HepG2 (cell line): Measurements from ENCODE around the gene AHSG. TPM values are rescaled to one million over a fixed set of nuclear protein-coding genes. Genes with fewer than 3 reads are reported as not detected.
A peak's percentile ranks its signal among the peaks of the same experiment; 100 is the strongest.

ENCODE experiments used
- ATAC-seq: fragments of 200-7000 bp; cut with Tn5 transposase; 3 replicates; pipeline ENCODE4 v1.9.1; 2020; ENCODE audit warnings: mild to moderate bottlenecking, moderate library complexity
- BruUV-seq: library from RNA; stranded (reverse); fragments of 400-500 nt; replicated peaks from 2 replicates; lab custom pipeline; 2021; lab: Mats Ljungman, UMichigan
- CTCF ChIA-PET: fragments of 300-600 bp; formaldehyde crosslinking; extraction: SDS; loops from one replicate; lab custom pipeline; 2021; ENCODE audit warnings: low total read pairs, inconsistent platforms, low intra/inter-chr PET ratio; lab: Yijun Ruan, JAX
- POLR2A ChIA-PET: fragments of 350-600 bp; sonication (Branson Sonifier 250); formaldehyde crosslinking; loops from one replicate; lab custom pipeline; 2020; ENCODE audit warnings: antibody characterized with exemption, inconsistent platforms; lab: Yijun Ruan, JAX
- DNase-seq: peaks from one replicate; pipeline ENCODE4 v3.0.0-alpha.2; 2015; ENCODE audit warnings: low spot score
- FAIRE-seq: peaks from 3 replicates; lab custom pipeline; 2011; peaks lifted over from hg19 to GRCh38; lab: Jason Lieb, UNC
- H2AFZ ChIP-seq: one replicate; pipeline ENCODE4 v1.6.1; 2011; ENCODE audit warnings: low read length, inconsistent platforms
- H3K27ac ChIP-seq: fragments of 300-600 bp; 3 replicates; pipeline ENCODE4 v1.8.0; 2011; ENCODE audit warnings: mixed run types, mild to moderate bottlenecking, mixed read lengths, low read length, inconsistent platforms; ENCODE audit not compliant: insufficient read depth; ENCODE audit errors: extremely low read length
- H3K27me3 ChIP-seq, 2 experiments: fragments of 200-600 bp in 1 of 2; 2 replicates in 1 of 2; 3 replicates in 1 of 2; pipeline versions ENCODE4 v1.6.0 to v1.8.0; 2011; ENCODE audit warnings: low read length in 2 of 2, mild to moderate bottlenecking in 2 of 2, moderate library complexity in 2 of 2, inconsistent platforms in 1 of 2; ENCODE audit not compliant: insufficient read depth in 2 of 2, control insufficient read depth in 1 of 2
- H3K36me3 ChIP-seq, 2 experiments: fragments of 200-600 bp in 1 of 2; replicated peaks in 1 of 2; 2 replicates in 1 of 2; 3 replicates in 1 of 2; pipeline versions ENCODE4 v1.5.1 to v1.8.0; 2011; ENCODE audit warnings: low read length in 2 of 2, inconsistent platforms in 1 of 2; ENCODE audit not compliant: insufficient read depth in 2 of 2, control insufficient read depth in 1 of 2
- H3K4me1 ChIP-seq: 2 replicates; pipeline ENCODE4 v1.5.1; 2012; ENCODE audit warnings: low read length, inconsistent platforms; ENCODE audit not compliant: insufficient read depth
- H3K4me2 ChIP-seq: 2 replicates; pipeline ENCODE4 v1.6.0; 2011; ENCODE audit warnings: low read depth, low read length, inconsistent platforms
- H3K4me3 ChIP-seq, 3 experiments: fragments of 200-600 bp in 1 of 3; sonication (generic), shearing (Covaris generic) in 1 of 3; replicated peaks in 1 of 3; 2 replicates each; pipeline ENCODE4 v1.5.1; 2011 to 2016; ENCODE audit warnings: low read length in 3 of 3, inconsistent platforms in 2 of 3, low read depth in 2 of 3, mild to moderate bottlenecking in 2 of 3, control low read depth in 1 of 3, mixed read lengths in 1 of 3; ENCODE audit not compliant: insufficient read depth in 1 of 3
- H3K79me2 ChIP-seq: one replicate; pipeline ENCODE4 v1.6.1; 2011; ENCODE audit warnings: low read length, inconsistent platforms; ENCODE audit not compliant: insufficient read depth
- H3K9ac ChIP-seq: 2 replicates; pipeline ENCODE4 v1.6.0; 2011; ENCODE audit warnings: mild to moderate bottlenecking, low read depth, low read length, inconsistent platforms; ENCODE audit not compliant: insufficient read depth
- H3K9me3 ChIP-seq: 2 replicates; pipeline ENCODE4 v1.5.1; 2012; ENCODE audit warnings: mild to moderate bottlenecking, low read length
- H4K20me1 ChIP-seq: 2 replicates; pipeline ENCODE4 v1.6.0; 2011; ENCODE audit warnings: inconsistent platforms, mild to moderate bottlenecking, low read length, moderate library complexity; ENCODE audit not compliant: insufficient read depth
- CEBPB ChIP-seq: IDR thresholded peaks from 2 replicates; pipeline ENCODE4 v1.6.1; 2011; ENCODE audit warnings: low read depth, low read length, improper control_type of control experiment, borderline replicate concordance
- CEBPG ChIP-seq: IDR thresholded peaks from 2 replicates; pipeline ENCODE4 v1.6.1; 2016
- FOSL2 ChIP-seq: sonication (generic); formaldehyde crosslinking; IDR thresholded peaks from 2 replicates; pipeline ENCODE4 v1.4.0; 2020; ENCODE audit warnings: missing genetic modification reagents
- FOXO1 ChIP-seq: sonication (generic); formaldehyde crosslinking; IDR thresholded peaks from 2 replicates; pipeline ENCODE4 v1.4.0; 2020; ENCODE audit warnings: missing genetic modification reagents
- MAFK ChIP-seq, 2 experiments: IDR thresholded peaks in 1 of 2; conservative IDR thresholded peaks in 1 of 2; 2 replicates each; pipeline ENCODE4 v1.6.1; 2011; ENCODE audit warnings: improper control_type of control experiment in 2 of 2, low read length in 2 of 2
- MBD4 ChIP-seq: IDR thresholded peaks from 2 replicates; pipeline ENCODE4 v1.6.1; 2012; ENCODE audit warnings: low read length, inconsistent platforms, borderline replicate concordance
- NFE2L2 ChIP-seq: fragments of 150-350 bp; IDR thresholded peaks from 2 replicates; pipeline ENCODE4 v1.6.1; 2014; ENCODE audit warnings: low read length
- SCMH1 ChIP-seq: sonication (generic); formaldehyde crosslinking; IDR thresholded peaks from 2 replicates; pipeline ENCODE4 v1.9.0; 2021; ENCODE audit warnings: missing genetic modification reagents, mild to moderate bottlenecking, borderline replicate concordance
- SMAD9 ChIP-seq: sonication (generic); formaldehyde crosslinking; IDR thresholded peaks from 2 replicates; pipeline ENCODE4 v1.5.1; 2020; ENCODE audit warnings: mild to moderate bottlenecking, missing genetic modification reagents
- TMF1 ChIP-seq: sonication (generic); formaldehyde crosslinking; IDR thresholded peaks from 2 replicates; pipeline ENCODE4 v1.8.1; 2022; ENCODE audit warnings: low read depth, missing genetic modification reagents
- ZBTB21 ChIP-seq: sonication (generic); formaldehyde crosslinking; IDR thresholded peaks from 2 replicates; pipeline ENCODE4 v1.4.0; 2020; ENCODE audit warnings: missing genetic modification reagents
- ZKSCAN5 ChIP-seq: sonication (generic); formaldehyde crosslinking; IDR thresholded peaks from 2 replicates; pipeline ENCODE4 v1.5.1; 2020; ENCODE audit warnings: mild to moderate bottlenecking, missing genetic modification reagents
- ZNF121 ChIP-seq: sonication (generic); formaldehyde crosslinking; IDR thresholded peaks from 2 replicates; pipeline ENCODE4 v1.5.0; 2020; ENCODE audit warnings: mild to moderate bottlenecking, missing genetic modification reagents
- ZNF605 ChIP-seq: sonication (generic); formaldehyde crosslinking; IDR thresholded peaks from 2 replicates; pipeline ENCODE4 v1.8.0; 2022; ENCODE audit warnings: mild to moderate bottlenecking, missing genetic modification reagents
- ZNF703 ChIP-seq: sonication (generic); formaldehyde crosslinking; IDR thresholded peaks from 2 replicates; pipeline ENCODE4 v1.5.1; 2020; ENCODE audit warnings: missing genetic modification reagents, mild to moderate bottlenecking, moderate library complexity, borderline replicate concordance
- WGBS: methylation state at CpG from one replicate; pipeline ENCODE4 v1.1.6; 2017; ENCODE audit warnings: low lambda C conversion rate; 5-methylcytosine and 5-hydroxymethylcytosine counted together
- in situ Hi-C: cut with HindIII; loops from 2 replicates; pipeline ENCODE4 v1.10.0; 2017; ENCODE audit warnings: low pct_unique_long_range_greater_than_20kb; ENCODE audit not compliant: extremely low pct_ligation_motif_present
- intact Hi-C: fragments of 100-400 bp; cut with micrococcal nuclease; formaldehyde crosslinking; loops from one replicate; pipeline ENCODE4 v1.10.0; 2022; ENCODE audit not compliant: unreplicated experiment
- polyA plus RNA-seq, 8 experiments: library from polyadenylated mRNA; depleted of rRNA in 3 of 8; stranded (reverse) in 7 of 8; unstranded in 1 of 8; fragments of >200 nt; fragmentation: Illumina TruSeq in 4 of 8; extraction: Trizol in 4 of 8; gene quantifications; 2 replicates each; pipeline versions ENCODE4 v1.2.1 to v1.2.3, GENCODE V29; 2011 to 2016; ENCODE audit warnings: low read depth in 4 of 8, missing spikeins in 1 of 8, mixed read lengths in 1 of 8; ENCODE audit not compliant: insufficient read depth in 1 of 8
- total RNA-seq, 5 experiments: library from RNA; depleted of rRNA; stranded (reverse); fragments of >200 nt; fragmentation: Illumina TruSeq; extraction: Trizol; gene quantifications; 2 replicates each; pipeline ENCODE4 v1.2.3, GENCODE V29; 2016; ENCODE audit warnings: low read depth in 1 of 5
- TF ChIP-seq, protein P1 (sequence below): sonication (generic); formaldehyde crosslinking; IDR thresholded peaks from 2 replicates; pipeline ENCODE4 v1.5.0; 2020; ENCODE audit warnings: mild to moderate bottlenecking, low read depth, missing genetic modification reagents, borderline replicate concordance
- TF ChIP-seq, protein P2 (sequence below): sonication (generic); formaldehyde crosslinking; IDR thresholded peaks from 2 replicates; pipeline ENCODE4 v1.4.0; 2020; ENCODE audit warnings: missing genetic modification reagents
- TF ChIP-seq, protein P3 (sequence below): sonication (generic); formaldehyde crosslinking; conservative IDR thresholded peaks from 2 replicates; pipeline ENCODE4 v1.4.0; 2020; ENCODE audit warnings: missing genetic modification reagents
- TF ChIP-seq, protein P4 (sequence below), 2 experiments: fragments of 450-650 bp in 1 of 2; sonication (generic) in 1 of 2; formaldehyde crosslinking; IDR thresholded peaks; 2 replicates each; pipeline versions ENCODE4 v1.5.0 to v1.8.0; 2020 to 2022; ENCODE audit warnings: mild to moderate bottlenecking in 1 of 2, missing genetic modification reagents in 1 of 2

Gene AHSG
- total and polyA plus RNA-seq, 2 of the 13 experiments (the other 11 are each of a cell fraction or from before 2014, with no cell fraction given): 2,043 to 19,152 TPM

DNA sequence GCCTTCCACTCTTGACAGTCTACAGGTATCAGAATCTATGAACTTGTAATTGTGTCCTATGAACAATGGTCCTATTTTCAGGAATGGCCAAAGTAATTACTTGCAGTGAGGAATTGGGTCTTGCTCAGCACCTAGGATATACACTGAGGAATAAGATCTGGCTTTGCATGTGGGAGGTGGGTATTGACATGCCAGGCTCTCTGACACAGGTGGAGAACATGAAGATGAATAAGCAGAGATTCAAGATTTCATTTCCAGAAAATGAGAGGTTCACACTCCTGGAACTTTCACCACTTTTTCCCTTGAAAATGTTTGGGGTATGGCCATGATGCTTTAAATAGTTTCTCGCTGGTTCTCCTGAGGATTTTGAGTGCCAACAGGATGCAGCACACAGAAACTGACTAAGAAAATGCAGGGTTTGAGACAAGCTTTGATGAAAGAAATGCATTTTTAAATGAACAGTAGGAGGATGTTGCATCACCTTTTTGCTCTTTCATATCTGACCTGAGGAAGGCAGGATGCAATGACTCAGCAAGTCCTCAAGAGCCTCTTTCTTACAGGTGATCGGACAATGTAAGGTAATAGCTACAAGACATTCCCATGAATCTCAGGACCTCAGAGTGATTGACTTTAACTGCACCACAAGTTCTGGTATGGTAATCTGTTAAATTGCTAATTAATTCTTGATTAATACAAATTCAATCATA lies 56.7 kb downstream of the AHSG start:
- H3K27me3 ChIP-seq: 0 out of 5 replicates have a peak, but pooled peaks cover 0 to 3% of the 10 kb centered on the region in 2 experiments
- H3K79me2 ChIP-seq: no peaks in the 10 kb centered on the region
- FAIRE-seq (no peak), ATAC-seq (no peak), DNase-seq (no peak)
- H4K20me1 ChIP-seq: no peaks in the 10 kb centered on the region
- in situ Hi-C loops (no loop called here), intact Hi-C loops (no loop called here)
- no peaks in the 10 kb centered on the region for H3K36me3 ChIP-seq
- H3K4me2 ChIP-seq: no peak overlapping the region
- ChIA-PET POLR2A (no interaction called here), CTCF (no interaction called here)
- TF ChIP-seq FOXO1 (CRISPR knock-in tag): no peak
- TF ChIP-seq, protein P1, sequence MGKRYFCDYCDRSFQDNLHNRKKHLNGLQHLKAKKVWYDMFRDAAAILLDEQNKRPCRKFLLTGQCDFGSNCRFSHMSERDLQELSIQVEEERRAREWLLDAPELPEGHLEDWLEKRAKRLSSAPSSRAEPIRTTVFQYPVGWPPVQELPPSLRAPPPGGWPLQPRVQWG (CRISPR knock-in tag): no peak
- no peak for TF ChIP-seq ZBTB21 (CRISPR knock-in tag)
- peak; percentile 42; the same call in 1 of the 2 replicates for TF ChIP-seq CEBPB
- TF ChIP-seq, protein P2, sequence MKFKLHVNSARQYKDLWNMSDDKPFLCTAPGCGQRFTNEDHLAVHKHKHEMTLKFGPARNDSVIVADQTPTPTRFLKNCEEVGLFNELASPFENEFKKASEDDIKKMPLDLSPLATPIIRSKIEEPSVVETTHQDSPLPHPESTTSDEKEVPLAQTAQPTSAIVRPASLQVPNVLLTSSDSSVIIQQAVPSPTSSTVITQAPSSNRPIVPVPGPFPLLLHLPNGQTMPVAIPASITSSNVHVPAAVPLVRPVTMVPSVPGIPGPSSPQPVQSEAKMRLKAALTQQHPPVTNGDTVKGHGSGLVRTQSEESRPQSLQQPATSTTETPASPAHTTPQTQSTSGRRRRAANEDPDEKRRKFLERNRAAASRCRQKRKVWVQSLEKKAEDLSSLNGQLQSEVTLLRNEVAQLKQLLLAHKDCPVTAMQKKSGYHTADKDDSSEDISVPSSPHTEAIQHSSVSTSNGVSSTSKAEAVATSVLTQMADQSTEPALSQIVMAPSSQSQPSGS: no peak
- TF ChIP-seq ZKSCAN5 (CRISPR knock-in tag): no peak
- TF ChIP-seq MBD4: no peak
- TF ChIP-seq MAFK (conservative IDR thresholded peaks at IDR 0.05 in 1 of 2, IDR thresholded peaks at IDR 0.05 in 1 of 2; ENCODE audit: low read length in 2 of 2): 0 out of 4 replicates have a peak, but pooled peaks of 1 of the 2 experiments have one; percentile 23
- TF ChIP-seq, protein P3, sequence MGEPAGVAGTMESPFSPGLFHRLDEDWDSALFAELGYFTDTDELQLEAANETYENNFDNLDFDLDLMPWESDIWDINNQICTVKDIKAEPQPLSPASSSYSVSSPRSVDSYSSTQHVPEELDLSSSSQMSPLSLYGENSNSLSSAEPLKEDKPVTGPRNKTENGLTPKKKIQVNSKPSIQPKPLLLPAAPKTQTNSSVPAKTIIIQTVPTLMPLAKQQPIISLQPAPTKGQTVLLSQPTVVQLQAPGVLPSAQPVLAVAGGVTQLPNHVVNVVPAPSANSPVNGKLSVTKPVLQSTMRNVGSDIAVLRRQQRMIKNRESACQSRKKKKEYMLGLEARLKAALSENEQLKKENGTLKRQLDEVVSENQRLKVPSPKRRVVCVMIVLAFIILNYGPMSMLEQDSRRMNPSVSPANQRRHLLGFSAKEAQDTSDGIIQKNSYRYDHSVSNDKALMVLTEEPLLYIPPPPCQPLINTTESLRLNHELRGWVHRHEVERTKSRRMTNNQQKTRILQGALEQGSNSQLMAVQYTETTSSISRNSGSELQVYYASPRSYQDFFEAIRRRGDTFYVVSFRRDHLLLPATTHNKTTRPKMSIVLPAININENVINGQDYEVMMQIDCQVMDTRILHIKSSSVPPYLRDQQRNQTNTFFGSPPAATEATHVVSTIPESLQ (CRISPR knock-in tag): no peak
- TF ChIP-seq, protein P4, sequence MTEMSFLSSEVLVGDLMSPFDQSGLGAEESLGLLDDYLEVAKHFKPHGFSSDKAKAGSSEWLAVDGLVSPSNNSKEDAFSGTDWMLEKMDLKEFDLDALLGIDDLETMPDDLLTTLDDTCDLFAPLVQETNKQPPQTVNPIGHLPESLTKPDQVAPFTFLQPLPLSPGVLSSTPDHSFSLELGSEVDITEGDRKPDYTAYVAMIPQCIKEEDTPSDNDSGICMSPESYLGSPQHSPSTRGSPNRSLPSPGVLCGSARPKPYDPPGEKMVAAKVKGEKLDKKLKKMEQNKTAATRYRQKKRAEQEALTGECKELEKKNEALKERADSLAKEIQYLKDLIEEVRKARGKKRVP (CRISPR knock-in tag; IDR thresholded peaks at IDR 0.05): peak in 1 of 2 experiments; percentile 55; a peak in 2 of 4 replicates
- TF ChIP-seq ZNF605 (CRISPR knock-in tag): no peak
- no peak for TF ChIP-seq SCMH1
- TF ChIP-seq FOSL2 (CRISPR knock-in tag): 0 out of 2 replicates have a peak, but pooled peaks have one; percentile 6
- no peak for TF ChIP-seq ZNF121 (CRISPR knock-in tag)
- no peak for TF ChIP-seq SMAD9 (CRISPR knock-in tag)
- peak; percentile 49; the same call in 1 of the 2 replicates for TF ChIP-seq CEBPG (CRISPR knock-in tag)
- TF ChIP-seq NFE2L2: peak; percentile 77
- TF ChIP-seq ZNF703: no peak
- no peak for TF ChIP-seq TMF1 (CRISPR knock-in tag)
- no peak overlapping the region for H3K27ac ChIP-seq
- BruUV-seq: no TSS peak
- no peak overlapping the region for H3K4me3 ChIP-seq
- 50% methylated on average over 2 of the region's 2 CpGs for WGBS
- no peaks in the 10 kb centered on the region for H3K9me3 ChIP-seq
- H2AFZ ChIP-seq: no peak overlapping the region
- H3K4me1 ChIP-seq: peaks cover 28% of the 10 kb centered on the region
- H3K9ac ChIP-seq: no peak overlapping the region
